Activated CD8-positive, alpha-beta T cell treated with anti-CD3 and anti-CD28 coated beads, Interleukin-2, amount 10 ng/mL, durations not matched to agents 7 days and 5 days (primary cell): ENCODE measurements around the gene FBXW8. TPM values are rescaled to one million over a fixed set of nuclear protein-coding genes. Genes with fewer than 3 reads are reported as not detected.

Source experiments
- ATAC-seq: fragments of 150-1000 bp; cut with Tn5 transposase; one replicate; pipeline ENCODE4 v1.10.0; 2021; ENCODE audit warnings: moderate library complexity
- CTCF ChIA-PET: fragments of 350-600 bp; sonication (Branson Sonifier 250); formaldehyde crosslinking; loops from one replicate; lab custom pipeline; 2021; ENCODE audit warnings: antibody characterized with exemption; lab: Charles Lee
- POLR2A ChIA-PET: fragments of 350-600 bp; sonication (Branson Sonifier 250); formaldehyde crosslinking; loops from one replicate; lab custom pipeline; 2021; ENCODE audit warnings: antibody characterized with exemption; lab: Charles Lee
- DNase-seq: peaks from one replicate; pipeline ENCODE4 v3.0.0-alpha.2; 2020
- H3K27ac Mint-ChIP-seq: one replicate; pipeline ENCODE4 v1.8.0; 2021; ENCODE audit warnings: mild to moderate bottlenecking, mixed read lengths
- H3K27me3 Mint-ChIP-seq: one replicate; pipeline ENCODE4 v1.8.0; 2021; ENCODE audit warnings: low read depth, mixed read lengths
- H3K36me3 Mint-ChIP-seq: one replicate; pipeline ENCODE4 v1.8.0; 2021; ENCODE audit warnings: low read depth, mixed read lengths
- H3K4me1 Mint-ChIP-seq: one replicate; pipeline ENCODE4 v1.8.0; 2021; ENCODE audit warnings: low read depth, mixed read lengths
- H3K4me3 Mint-ChIP-seq: one replicate; pipeline ENCODE4 v1.8.0; 2021; ENCODE audit warnings: mild to moderate bottlenecking, mixed read lengths
- H3K9me3 Mint-ChIP-seq: one replicate; pipeline ENCODE4 v1.8.0; 2022; ENCODE audit warnings: mixed read lengths; ENCODE audit not compliant: insufficient read depth
- total RNA-seq, 2 experiments: library from RNA; stranded (reverse); gene quantifications; one replicate each; pipeline ENCODE4 v1.2.3, GENCODE V29; 2021

Gene FBXW8
- total RNA-seq, 2 experiments from 2014 or later, result 12.4 to 12.9 TPM

DNA sequence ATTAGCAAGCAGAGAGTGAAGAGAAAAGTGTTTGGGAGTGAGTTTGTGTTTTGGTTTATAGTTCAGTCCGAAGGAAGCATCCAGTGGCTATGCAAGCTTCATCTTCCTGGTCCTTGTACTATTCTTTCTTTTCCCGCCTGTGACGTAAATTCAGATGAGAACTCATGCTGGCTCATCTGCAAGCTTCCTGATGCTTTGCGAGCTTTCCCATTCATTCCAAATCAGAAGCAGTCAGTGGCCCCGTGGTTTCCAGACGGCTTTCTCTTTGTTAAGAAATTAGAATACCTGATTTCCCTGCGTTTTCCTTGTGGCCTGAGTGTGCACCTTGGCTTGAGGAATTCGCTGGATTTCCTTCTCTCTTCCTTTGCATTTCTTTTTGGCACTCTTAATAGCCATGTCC, 99.0 kb downstream of the FBXW8 start:
- no peak for DNase-seq
- POLR2A ChIA-PET, result no interaction called here
- no peak for ATAC-seq
- Mint-ChIP-seq H3K36me3 (peaks cover 35% of the 10 kb centered on the region), H3K27ac (no peak overlapping the region), H3K27me3 (no peaks in the 10 kb centered on the region), H3K9me3 (no peaks in the 10 kb centered on the region), H3K4me3 (no peak overlapping the region), H3K4me1 (peaks cover 5% of the 10 kb centered on the region)
- CTCF ChIA-PET, result interaction anchor here (2.5 kb wide), 1 partner anchor 111 kb away, joined by 8 read pairs; no protein-coding TSS in a partner anchor

DNA sequence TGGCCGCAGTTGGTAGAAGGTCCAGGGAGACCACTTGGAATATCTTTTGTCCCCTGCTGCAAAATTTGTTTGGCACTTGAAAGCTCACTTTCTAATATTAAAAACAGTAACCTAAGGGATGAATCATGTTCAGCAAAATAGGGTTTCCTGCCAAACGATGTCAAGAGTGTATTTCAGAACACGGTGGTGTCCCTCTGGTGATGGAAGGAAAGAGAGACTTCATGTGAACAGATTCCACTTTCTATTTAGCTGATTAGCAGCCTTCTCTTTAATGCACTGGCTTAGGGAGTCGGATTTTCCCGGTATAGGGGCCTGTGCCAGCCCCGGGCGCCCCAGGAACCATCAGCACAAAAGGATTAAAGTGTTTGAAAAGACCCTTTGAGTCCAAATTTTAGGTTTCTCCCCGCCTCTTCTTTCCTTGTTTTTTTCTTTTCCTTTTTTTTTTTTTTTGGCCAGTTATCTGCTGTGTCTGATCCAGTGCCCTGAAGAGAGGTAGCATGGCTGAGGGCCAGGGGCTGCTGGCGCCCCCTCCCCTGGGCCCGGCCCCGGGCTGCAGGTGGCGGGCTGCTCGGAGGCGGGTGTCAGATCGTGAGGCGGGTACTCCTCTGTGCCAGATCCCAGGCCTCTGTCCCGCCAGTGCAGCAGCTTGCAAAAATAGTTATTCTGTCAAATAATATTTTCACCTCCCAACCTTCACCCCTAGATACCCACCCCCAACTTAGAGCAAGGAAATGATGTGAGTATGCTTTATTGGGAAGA, 100.1 kb downstream of the FBXW8 start:
- DNase-seq (no peak), ATAC-seq (no peak)
- H3K9me3 Mint-ChIP-seq, result peaks cover 4% of the 10 kb centered on the region
- H3K36me3 Mint-ChIP-seq, result peaks cover 41% of the 10 kb centered on the region
- no peaks in the 10 kb centered on the region for H3K4me1 Mint-ChIP-seq
- CTCF ChIA-PET, result interaction anchor here (2.5 kb wide), 1 partner anchor 109 kb away, joined by 8 read pairs; no protein-coding TSS in a partner anchor
- no peak overlapping the region for H3K4me3 Mint-ChIP-seq
- POLR2A ChIA-PET, result no interaction called here
- H3K27me3 Mint-ChIP-seq, result no peaks in the 10 kb centered on the region
- H3K27ac Mint-ChIP-seq, result no peak overlapping the region

DNA sequence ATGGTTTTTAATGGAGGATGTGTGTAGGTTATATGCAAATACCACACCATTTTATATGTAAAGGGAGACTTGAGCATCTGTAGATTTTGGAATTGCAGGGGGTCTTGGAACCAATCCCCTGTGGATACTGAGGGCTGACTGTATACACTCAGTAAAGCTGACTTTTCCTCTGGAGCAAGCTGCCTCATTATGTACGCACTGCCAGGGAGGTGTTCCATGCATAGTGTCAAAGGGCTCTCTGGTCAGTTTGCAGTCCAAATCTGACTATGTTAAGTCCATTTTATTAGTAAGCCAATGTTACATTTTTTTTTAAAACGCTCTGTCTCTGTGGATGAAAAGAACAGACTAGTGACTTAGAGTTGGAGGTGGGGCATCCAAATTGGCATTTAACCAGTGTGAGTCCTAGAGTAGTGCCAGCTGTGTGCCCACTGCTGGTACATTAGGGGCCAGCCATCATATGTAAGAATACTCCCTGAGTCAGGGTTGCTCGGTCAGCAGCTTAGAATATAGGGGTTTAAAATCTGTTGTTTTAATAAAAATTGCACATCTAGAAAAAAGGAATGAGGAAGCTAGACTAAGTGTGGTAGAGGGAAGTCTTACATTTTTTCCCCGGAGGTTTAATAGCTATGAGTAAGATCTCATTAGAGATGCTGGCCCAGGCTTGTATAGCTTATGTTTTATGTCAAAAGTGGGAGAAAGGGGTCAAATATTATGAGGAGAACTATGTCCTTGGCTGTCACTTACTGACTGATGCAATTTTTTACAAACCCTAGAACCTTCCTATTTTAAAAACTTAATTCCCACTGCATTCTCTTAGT, 101.4 kb downstream of the FBXW8 start:
- no peak overlapping the region for H3K4me3 Mint-ChIP-seq
- ATAC-seq, result no peak
- peaks cover 4% of the 10 kb centered on the region for H3K9me3 Mint-ChIP-seq
- DNase-seq, result no peak
- no peaks in the 10 kb centered on the region for H3K27me3 Mint-ChIP-seq
- peaks cover 52% of the 10 kb centered on the region for H3K36me3 Mint-ChIP-seq
- CTCF ChIA-PET, result interaction anchor here (0.7 to 0.8 kb wide), 2 partner anchors 107 to 118 kb away, joined by 3 read pairs; no protein-coding TSS in a partner anchor
- no peaks in the 10 kb centered on the region for H3K4me1 Mint-ChIP-seq
- H3K27ac Mint-ChIP-seq, result no peak overlapping the region
- POLR2A ChIA-PET, result no interaction called here

DNA sequence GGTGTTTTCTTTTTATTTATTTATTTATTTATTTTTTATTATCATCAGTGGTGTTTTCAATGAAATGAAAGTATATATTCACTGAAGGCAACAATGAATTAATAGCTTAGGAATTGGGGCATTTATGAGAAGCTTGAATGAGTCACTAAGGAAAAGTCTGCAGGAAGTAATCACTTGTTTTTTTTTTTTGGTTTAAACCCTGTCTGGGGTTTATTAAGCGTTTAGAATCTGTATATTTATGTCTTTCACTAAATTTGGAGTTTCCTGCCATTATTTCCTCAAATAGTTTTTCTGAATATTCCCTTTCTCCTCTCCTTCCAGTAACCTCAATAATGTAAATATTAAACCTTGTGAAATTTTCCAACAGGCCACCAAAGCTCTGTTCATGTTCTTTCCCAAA, 103.0 kb downstream of the FBXW8 start:
- Mint-ChIP-seq H3K27ac (no peak overlapping the region), H3K36me3 (peaks cover 50% of the 10 kb centered on the region), H3K27me3 (no peaks in the 10 kb centered on the region), H3K9me3 (peaks cover 4% of the 10 kb centered on the region), H3K4me1 (no peaks in the 10 kb centered on the region), H3K4me3 (no peak overlapping the region)
- ChIA-PET POLR2A (no interaction called here), CTCF (no interaction called here)
- ATAC-seq (no peak), DNase-seq (no peak)

DNA sequence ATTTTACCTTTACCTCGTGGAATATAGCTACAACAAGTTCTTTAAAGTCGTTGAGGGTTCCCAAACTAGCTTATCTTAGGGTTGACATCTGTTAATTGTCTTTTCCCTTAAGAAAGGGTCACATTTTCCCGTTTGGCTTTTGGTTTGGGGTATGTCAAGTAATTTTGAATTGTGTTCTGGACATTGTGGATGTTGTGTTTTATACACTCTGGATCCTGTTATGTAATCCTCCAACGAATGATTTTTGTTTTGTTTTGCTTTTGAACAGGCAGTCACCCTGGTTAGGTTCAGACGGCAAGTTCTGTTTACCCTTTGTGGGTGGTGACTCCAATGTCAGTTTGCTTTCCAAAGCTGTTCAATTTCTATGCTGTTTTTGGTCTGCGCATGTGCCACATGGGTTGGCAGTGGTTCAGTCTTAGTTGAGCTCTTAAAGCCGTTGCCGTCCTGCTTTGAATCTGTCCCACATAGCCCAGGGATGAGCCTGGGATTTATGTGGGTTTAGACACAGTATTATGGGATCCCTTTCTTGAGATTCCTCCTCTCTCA, 103.7 kb downstream of the FBXW8 start:
- ChIA-PET CTCF (interaction anchor here (0.8 kb wide), 1 partner anchor 846 kb away, joined by 3 read pairs; no protein-coding TSS in a partner anchor), POLR2A (no interaction called here)
- no peak overlapping the region for H3K27ac Mint-ChIP-seq
- peaks cover 52% of the 10 kb centered on the region for H3K36me3 Mint-ChIP-seq
- H3K4me1 Mint-ChIP-seq, result no peaks in the 10 kb centered on the region
- DNase-seq (no peak), ATAC-seq (no peak)
- H3K9me3 Mint-ChIP-seq, result peaks cover 4% of the 10 kb centered on the region
- H3K27me3 Mint-ChIP-seq, result no peaks in the 10 kb centered on the region
- H3K4me3 Mint-ChIP-seq, result no peak overlapping the region

DNA sequence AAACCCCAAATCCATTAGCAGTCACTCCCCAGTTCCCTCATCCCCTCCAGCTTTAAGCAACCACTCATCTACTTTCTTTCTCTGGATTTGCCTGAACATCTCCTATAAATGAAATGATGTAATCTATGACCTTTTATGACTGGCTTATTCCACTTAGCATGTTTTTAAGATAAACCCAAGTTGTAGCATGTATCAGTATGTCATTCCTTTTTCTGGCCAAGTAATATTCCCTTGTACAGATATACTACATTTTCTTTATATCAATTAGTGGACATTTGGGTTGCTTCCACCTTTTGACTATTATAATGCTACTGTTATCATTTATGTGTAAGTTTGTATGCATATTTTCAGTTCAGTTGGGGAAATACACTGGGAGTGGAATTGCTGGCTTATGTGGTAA, 105.1 kb downstream of the FBXW8 start:
- no peak overlapping the region for H3K27ac Mint-ChIP-seq
- POLR2A ChIA-PET, result no interaction called here
- DNase-seq, result no peak
- no peak for ATAC-seq
- CTCF ChIA-PET, result interaction anchor here (0.9 kb wide), 1 partner anchor 10 kb away, joined by 3 read pairs; no protein-coding TSS in a partner anchor
- peaks cover 4% of the 10 kb centered on the region for H3K9me3 Mint-ChIP-seq
- H3K27me3 Mint-ChIP-seq, result no peaks in the 10 kb centered on the region
- H3K4me3 Mint-ChIP-seq, result no peak overlapping the region
- H3K36me3 Mint-ChIP-seq, result peaks cover 48% of the 10 kb centered on the region
- H3K4me1 Mint-ChIP-seq, result no peaks in the 10 kb centered on the region

DNA sequence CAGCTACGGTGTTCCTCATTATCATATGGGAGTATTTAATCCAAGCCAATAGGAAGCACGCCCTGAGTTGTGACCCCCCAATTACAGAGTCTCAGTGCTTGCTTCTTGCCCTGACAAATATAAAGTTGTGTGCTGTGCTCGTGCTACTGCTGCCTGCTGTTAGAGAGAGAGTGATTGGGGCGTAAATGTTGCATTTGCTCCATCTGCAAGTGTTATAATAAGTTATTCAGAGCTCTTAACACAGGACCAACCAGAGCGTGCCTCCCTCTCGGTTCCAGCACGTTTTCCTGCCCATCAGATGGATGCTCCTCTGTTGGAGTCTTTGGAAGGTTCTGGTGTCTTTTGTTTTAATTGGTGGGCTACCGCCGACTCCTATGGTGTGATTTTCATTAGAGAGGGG, 107.1 kb downstream of the FBXW8 start:
- no peaks in the 10 kb centered on the region for H3K27me3 Mint-ChIP-seq
- H3K36me3 Mint-ChIP-seq, result peaks cover 41% of the 10 kb centered on the region

DNA sequence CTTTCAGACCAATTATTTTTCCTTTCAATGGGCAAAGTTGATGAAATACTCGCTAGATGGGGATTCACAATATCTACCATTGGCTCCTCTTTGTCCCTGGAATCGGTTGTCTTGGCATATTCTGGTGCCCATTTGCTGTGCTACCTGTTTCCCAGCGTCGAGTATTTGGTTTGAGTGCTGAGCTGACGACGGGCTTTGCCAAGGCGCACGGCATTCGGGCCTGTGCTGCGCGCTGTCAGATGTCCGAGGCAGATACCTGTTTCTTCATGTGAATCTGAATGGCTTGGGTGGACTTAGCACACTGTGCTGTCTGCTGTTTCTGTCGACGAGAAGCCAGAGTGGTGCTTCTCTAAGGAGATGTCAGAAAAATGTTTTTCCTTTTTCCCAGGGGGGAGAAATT, 107.5 kb downstream of the FBXW8 start:
- H3K4me1 Mint-ChIP-seq, result no peaks in the 10 kb centered on the region
- H3K4me3 Mint-ChIP-seq, result no peak overlapping the region
- DNase-seq (no peak), ATAC-seq (no peak)
- no peaks in the 10 kb centered on the region for H3K27me3 Mint-ChIP-seq
- CTCF ChIA-PET, result interaction anchor here (1.1 to 2.3 kb wide), 2 partner anchors 102 to 315 kb away, joined by 3 to 10 read pairs; no protein-coding TSS in a partner anchor
- H3K27ac Mint-ChIP-seq, result no peak overlapping the region
- peaks cover 37% of the 10 kb centered on the region for H3K36me3 Mint-ChIP-seq
- POLR2A ChIA-PET, result no interaction called here
- peaks cover 4% of the 10 kb centered on the region for H3K9me3 Mint-ChIP-seq

More for the DNA sequence above, 107.1 kb downstream of the FBXW8 start:
- no peak for ATAC-seq
- Mint-ChIP-seq H3K27ac (no peak overlapping the region), H3K4me3 (no peak overlapping the region), H3K4me1 (no peaks in the 10 kb centered on the region), H3K9me3 (peaks cover 4% of the 10 kb centered on the region)
- DNase-seq, result no peak
- ChIA-PET POLR2A (no interaction called here), CTCF (interaction anchor here (1.1 to 2.3 kb wide), 2 partner anchors 102 to 314 kb away, joined by 3 to 10 read pairs; no protein-coding TSS in a partner anchor)

DNA sequence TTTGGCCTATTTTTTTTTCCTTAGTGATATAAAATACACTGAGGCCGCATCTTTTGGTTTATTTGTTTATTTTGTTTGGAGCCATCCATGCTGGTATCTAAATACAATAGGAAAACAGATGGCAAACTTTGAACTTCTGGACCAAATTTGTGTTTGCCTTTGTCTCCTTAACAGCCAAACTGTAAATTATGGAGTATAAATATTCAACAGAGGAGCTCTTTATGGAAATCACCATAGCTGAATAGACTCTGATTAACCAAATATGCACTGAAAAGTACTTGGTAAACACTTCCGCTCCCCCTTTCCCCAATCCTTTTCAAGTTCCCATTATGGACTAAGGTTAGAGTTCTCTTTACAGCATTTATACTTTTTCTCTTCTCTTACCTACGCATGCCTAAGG, 107.9 kb downstream of the FBXW8 start:
- Mint-ChIP-seq H3K27me3 (no peaks in the 10 kb centered on the region), H3K27ac (no peak overlapping the region), H3K36me3 (peaks cover 37% of the 10 kb centered on the region), H3K4me1 (no peaks in the 10 kb centered on the region), H3K9me3 (peaks cover 4% of the 10 kb centered on the region), H3K4me3 (no peak overlapping the region)
- ChIA-PET CTCF (interaction anchor here (2.3 kb wide), 1 partner anchor 101 kb away, joined by 10 read pairs; no protein-coding TSS in a partner anchor), POLR2A (no interaction called here)
- DNase-seq, result no peak
- ATAC-seq, result no peak

DNA sequence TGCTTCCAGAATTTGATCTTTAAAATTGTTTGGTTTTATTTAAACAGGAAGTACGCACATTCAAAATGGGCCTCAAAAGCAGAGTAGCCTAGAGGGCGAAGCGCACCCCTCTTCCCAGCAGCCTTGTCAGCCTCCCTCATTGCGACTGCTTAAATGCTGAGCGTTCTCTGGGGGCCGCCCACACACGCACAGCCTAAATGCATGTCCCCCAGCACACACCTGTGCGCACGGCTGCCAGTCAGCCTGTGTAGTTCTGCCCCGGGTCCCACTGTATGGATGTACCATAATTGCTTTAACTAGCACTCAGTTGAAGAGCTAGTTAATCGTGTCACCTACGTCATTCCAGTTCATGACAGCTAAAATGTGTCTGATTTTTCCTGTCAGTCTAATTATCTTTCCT, 109.1 kb downstream of the FBXW8 start:
- Mint-ChIP-seq H3K36me3 (peaks cover 26% of the 10 kb centered on the region), H3K9me3 (peaks cover 4% of the 10 kb centered on the region)

DNA sequence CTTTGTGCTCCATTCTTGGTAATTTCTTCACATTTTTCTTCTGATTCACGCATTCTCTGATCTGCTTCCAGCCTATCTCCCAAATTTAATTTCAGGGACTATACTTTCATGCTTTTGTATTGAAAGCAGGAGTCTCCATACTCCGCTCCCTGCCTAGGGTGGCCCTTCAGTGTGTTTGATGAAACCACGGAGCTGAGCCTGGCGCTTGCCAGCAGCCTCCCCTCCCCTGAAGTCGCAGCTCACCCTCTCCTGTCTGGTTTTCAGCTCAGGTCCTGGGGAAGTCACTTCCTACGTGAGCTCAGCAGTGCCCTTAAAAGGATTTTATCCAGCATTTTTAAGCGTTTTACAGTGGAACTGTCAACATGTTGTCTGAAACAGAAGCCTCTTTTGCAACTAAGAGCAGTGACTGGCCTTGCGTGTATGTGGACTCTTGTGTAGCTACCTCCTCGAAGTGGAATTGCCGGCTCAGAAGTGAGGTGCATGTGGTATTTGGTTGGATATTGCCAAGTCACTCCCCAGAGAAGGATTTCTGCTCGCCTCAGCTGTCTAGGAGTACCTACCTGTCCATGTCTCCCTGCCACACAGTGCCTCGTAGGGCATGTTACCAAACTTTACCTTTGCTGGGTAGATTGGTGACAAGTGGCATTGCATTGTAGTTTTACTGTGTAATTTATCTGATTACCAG, 109.9 kb downstream of the FBXW8 start:
- H3K27me3 Mint-ChIP-seq, result no peaks in the 10 kb centered on the region
- H3K4me1 Mint-ChIP-seq, result peaks cover 2% of the 10 kb centered on the region
- ChIA-PET POLR2A (interaction anchor here (0.6 kb wide), 1 partner anchor 271 kb away, joined by 4 read pairs; no protein-coding TSS in a partner anchor), CTCF (interaction anchor here (0.6 kb wide), 1 partner anchor 99 kb away, joined by 3 read pairs; no protein-coding TSS in a partner anchor)
- H3K27ac Mint-ChIP-seq, result no peak overlapping the region
- ATAC-seq, result no peak
- no peak for DNase-seq
- H3K36me3 Mint-ChIP-seq, result peaks cover 23% of the 10 kb centered on the region
- H3K9me3 Mint-ChIP-seq, result peaks cover 2% of the 10 kb centered on the region
- no peak overlapping the region for H3K4me3 Mint-ChIP-seq

More for the DNA sequence above, 109.1 kb downstream of the FBXW8 start:
- no peak overlapping the region for H3K4me3 Mint-ChIP-seq
- ATAC-seq, result no peak
- DNase-seq, result no peak
- POLR2A ChIA-PET, result no interaction called here
- no peaks in the 10 kb centered on the region for H3K27me3 Mint-ChIP-seq
- H3K27ac Mint-ChIP-seq, result no peak overlapping the region
- H3K4me1 Mint-ChIP-seq, result no peaks in the 10 kb centered on the region
- CTCF ChIA-PET, result interaction anchor here (0.6 to 2.3 kb wide), 2 partner anchors 100 kb away, joined by 3 to 10 read pairs; no protein-coding TSS in a partner anchor
